HepG2 (cell line): ENCODE results near the gene FNDC10. TPM values are rescaled to one million over a fixed set of nuclear protein-coding genes. Genes with fewer than 3 reads are reported as not detected.
A peak's percentile ranks its signal among the peaks of the same experiment; 100 is the strongest.

Experiments
- ATAC-seq: fragments of 200-7000 bp; cut with Tn5 transposase; 3 replicates; pipeline ENCODE4 v1.9.1; 2020; ENCODE audit warnings: mild to moderate bottlenecking, moderate library complexity
- BruUV-seq: library from RNA; stranded (reverse); fragments of 400-500 nt; replicated peaks from 2 replicates; lab custom pipeline; 2021; lab: Mats Ljungman, UMichigan
- CTCF ChIA-PET: fragments of 300-600 bp; formaldehyde crosslinking; extraction: SDS; loops from one replicate; lab custom pipeline; 2021; ENCODE audit warnings: low total read pairs, inconsistent platforms, low intra/inter-chr PET ratio; lab: Yijun Ruan, JAX
- POLR2A ChIA-PET: fragments of 350-600 bp; sonication (Branson Sonifier 250); formaldehyde crosslinking; loops from one replicate; lab custom pipeline; 2020; ENCODE audit warnings: antibody characterized with exemption, inconsistent platforms; lab: Yijun Ruan, JAX
- DNase-seq: peaks from one replicate; pipeline ENCODE4 v3.0.0-alpha.2; 2015; ENCODE audit warnings: low spot score
- FAIRE-seq: peaks from 3 replicates; lab custom pipeline; 2011; peaks lifted over from hg19 to GRCh38; lab: Jason Lieb, UNC
- H2AFZ ChIP-seq: one replicate; pipeline ENCODE4 v1.6.1; 2011; ENCODE audit warnings: low read length, inconsistent platforms
- H3K27ac ChIP-seq: fragments of 300-600 bp; 3 replicates; pipeline ENCODE4 v1.8.0; 2011; ENCODE audit warnings: mixed run types, mild to moderate bottlenecking, mixed read lengths, low read length, inconsistent platforms; ENCODE audit not compliant: insufficient read depth; ENCODE audit errors: extremely low read length
- H3K27me3 ChIP-seq, 2 experiments: fragments of 200-600 bp in 1 of 2; 2 replicates in 1 of 2; 3 replicates in 1 of 2; pipeline versions ENCODE4 v1.6.0 to v1.8.0; 2011; ENCODE audit warnings: low read length in 2 of 2, mild to moderate bottlenecking in 2 of 2, moderate library complexity in 2 of 2, inconsistent platforms in 1 of 2; ENCODE audit not compliant: insufficient read depth in 2 of 2, control insufficient read depth in 1 of 2
- H3K36me3 ChIP-seq, 2 experiments: fragments of 200-600 bp in 1 of 2; replicated peaks in 1 of 2; 2 replicates in 1 of 2; 3 replicates in 1 of 2; pipeline versions ENCODE4 v1.5.1 to v1.8.0; 2011; ENCODE audit warnings: low read length in 2 of 2, inconsistent platforms in 1 of 2; ENCODE audit not compliant: insufficient read depth in 2 of 2, control insufficient read depth in 1 of 2
- H3K4me1 ChIP-seq: 2 replicates; pipeline ENCODE4 v1.5.1; 2012; ENCODE audit warnings: low read length, inconsistent platforms; ENCODE audit not compliant: insufficient read depth
- H3K4me2 ChIP-seq: 2 replicates; pipeline ENCODE4 v1.6.0; 2011; ENCODE audit warnings: low read depth, low read length, inconsistent platforms
- H3K4me3 ChIP-seq, 3 experiments: fragments of 200-600 bp in 1 of 3; sonication (generic), shearing (Covaris generic) in 1 of 3; replicated peaks in 1 of 3; 2 replicates each; pipeline ENCODE4 v1.5.1; 2011 to 2016; ENCODE audit warnings: low read length in 3 of 3, inconsistent platforms in 2 of 3, low read depth in 2 of 3, mild to moderate bottlenecking in 2 of 3, control low read depth in 1 of 3, mixed read lengths in 1 of 3; ENCODE audit not compliant: insufficient read depth in 1 of 3
- H3K79me2 ChIP-seq: one replicate; pipeline ENCODE4 v1.6.1; 2011; ENCODE audit warnings: low read length, inconsistent platforms; ENCODE audit not compliant: insufficient read depth
- H3K9ac ChIP-seq: 2 replicates; pipeline ENCODE4 v1.6.0; 2011; ENCODE audit warnings: mild to moderate bottlenecking, low read depth, low read length, inconsistent platforms; ENCODE audit not compliant: insufficient read depth
- H3K9me3 ChIP-seq: 2 replicates; pipeline ENCODE4 v1.5.1; 2012; ENCODE audit warnings: mild to moderate bottlenecking, low read length
- H4K20me1 ChIP-seq: 2 replicates; pipeline ENCODE4 v1.6.0; 2011; ENCODE audit warnings: inconsistent platforms, mild to moderate bottlenecking, low read length, moderate library complexity; ENCODE audit not compliant: insufficient read depth
- AGO2 ChIP-seq: fragments of 200-400 bp; formaldehyde crosslinking; optimal IDR thresholded peaks from 2 replicates; pipeline ENCODE3; 2017; ENCODE audit warnings: mild to moderate bottlenecking, low read depth, low read length, moderate library complexity
- ASH2L ChIP-seq: fragments of 300-600, 200-600 bp; sonication (generic); IDR thresholded peaks from 2 replicates; pipeline ENCODE4 v1.7.0; 2017; ENCODE audit warnings: low read depth, mild to moderate bottlenecking, moderate library complexity, mixed read lengths, low read length; ENCODE audit not compliant: insufficient read length
- ETV5 ChIP-seq: IDR thresholded peaks from 2 replicates; pipeline ENCODE4 v1.6.1; 2018; ENCODE audit warnings: missing biosample characterization, missing genetic modification reagents, inconsistent platforms, borderline replicate concordance
- FIP1L1 ChIP-seq: fragments of 200-400 bp; formaldehyde crosslinking; IDR thresholded peaks from 2 replicates; pipeline ENCODE4 v1.6.1; 2018; ENCODE audit warnings: low read depth, mild to moderate bottlenecking, low read length, moderate library complexity, borderline replicate concordance; ENCODE audit not compliant: insufficient read depth
- HNF1B ChIP-seq: sonication (generic); formaldehyde crosslinking; IDR thresholded peaks from 2 replicates; pipeline ENCODE4 v1.5.1; 2020; ENCODE audit warnings: mild to moderate bottlenecking, moderate library complexity, missing genetic modification reagents
- KAT7 ChIP-seq: IDR thresholded peaks from 2 replicates; pipeline ENCODE4 v1.6.1; 2018; ENCODE audit warnings: borderline replicate concordance, missing compliant biosample characterization
- KDM5A ChIP-seq: fragments of 200-600 bp; sonication (generic); IDR thresholded peaks from 2 replicates; pipeline ENCODE4 v1.7.0; 2018; ENCODE audit warnings: antibody characterized with exemption, mild to moderate bottlenecking, low read length, borderline replicate concordance
- KDM5B ChIP-seq: sonication (generic); formaldehyde crosslinking; IDR thresholded peaks from 2 replicates; pipeline ENCODE4 v1.4.0; 2020; ENCODE audit warnings: missing genetic modification reagents, mild to moderate bottlenecking, borderline replicate concordance
- KLF13 ChIP-seq: sonication (generic); formaldehyde crosslinking; IDR thresholded peaks from 2 replicates; pipeline ENCODE4 v1.4.0; 2020; ENCODE audit warnings: mild to moderate bottlenecking, missing genetic modification reagents
- KMT2A ChIP-seq: sonication (generic); formaldehyde crosslinking; IDR thresholded peaks from 2 replicates; pipeline ENCODE4 v1.4.0; 2020; ENCODE audit warnings: missing genetic modification reagents
- NCOA1 ChIP-seq: sonication (generic); formaldehyde crosslinking; IDR thresholded peaks from 2 replicates; pipeline ENCODE4 v1.9.0; 2021; ENCODE audit warnings: missing genetic modification reagents
- POLR2AphosphoS5 ChIP-seq: IDR thresholded peaks from 2 replicates; pipeline ENCODE4 v1.6.1; 2012; ENCODE audit warnings: low read depth, low read length
- PTBP1 ChIP-seq: fragments of 200-400 bp; formaldehyde crosslinking; IDR thresholded peaks from 2 replicates; pipeline ENCODE4 v1.6.1; 2018; ENCODE audit warnings: low read length, low read depth; ENCODE audit not compliant: poor library complexity, severe bottlenecking
- SP140L ChIP-seq: sonication (generic); formaldehyde crosslinking; IDR thresholded peaks from 2 replicates; pipeline ENCODE4 v1.4.0; 2020; ENCODE audit warnings: missing genetic modification reagents, borderline replicate concordance
- TFDP2 ChIP-seq: sonication (generic); formaldehyde crosslinking; IDR thresholded peaks from 2 replicates; pipeline ENCODE4 v1.4.0; 2020; ENCODE audit warnings: missing genetic modification reagents
- ZNF501 ChIP-seq: sonication (generic); formaldehyde crosslinking; IDR thresholded peaks from 2 replicates; pipeline ENCODE4 v1.5.1; 2020; ENCODE audit warnings: mild to moderate bottlenecking, moderate library complexity, missing genetic modification reagents
- ZNF713 ChIP-seq: sonication (generic); formaldehyde crosslinking; IDR thresholded peaks from 2 replicates; pipeline ENCODE4 v1.4.0; 2020; ENCODE audit warnings: mild to moderate bottlenecking, missing genetic modification reagents
- ZNF781 ChIP-seq: sonication (generic); formaldehyde crosslinking; IDR thresholded peaks from 2 replicates; pipeline ENCODE4 v1.5.1; 2020; ENCODE audit warnings: borderline replicate concordance, mild to moderate bottlenecking, missing genetic modification reagents; ENCODE audit errors: not compliant biosample characterization
- ZNF800 ChIP-seq: sonication (generic); formaldehyde crosslinking; IDR thresholded peaks from 2 replicates; pipeline ENCODE4 v1.4.0; 2020; ENCODE audit warnings: missing genetic modification reagents
- WGBS: methylation state at CpG from one replicate; pipeline ENCODE4 v1.1.6; 2017; ENCODE audit warnings: low lambda C conversion rate; 5-methylcytosine and 5-hydroxymethylcytosine counted together
- in situ Hi-C: cut with HindIII; loops from 2 replicates; pipeline ENCODE4 v1.10.0; 2017; ENCODE audit warnings: low pct_unique_long_range_greater_than_20kb; ENCODE audit not compliant: extremely low pct_ligation_motif_present
- intact Hi-C: fragments of 100-400 bp; cut with micrococcal nuclease; formaldehyde crosslinking; loops from one replicate; pipeline ENCODE4 v1.10.0; 2022; ENCODE audit not compliant: unreplicated experiment
- polyA plus RNA-seq, 8 experiments: library from polyadenylated mRNA; depleted of rRNA in 3 of 8; stranded (reverse) in 7 of 8; unstranded in 1 of 8; fragments of >200 nt; fragmentation: Illumina TruSeq in 4 of 8; extraction: Trizol in 4 of 8; gene quantifications; 2 replicates each; pipeline versions ENCODE4 v1.2.1 to v1.2.3, GENCODE V29; 2011 to 2016; ENCODE audit warnings: low read depth in 4 of 8, missing spikeins in 1 of 8, mixed read lengths in 1 of 8; ENCODE audit not compliant: insufficient read depth in 1 of 8
- total RNA-seq, 5 experiments: library from RNA; depleted of rRNA; stranded (reverse); fragments of >200 nt; fragmentation: Illumina TruSeq; extraction: Trizol; gene quantifications; 2 replicates each; pipeline ENCODE4 v1.2.3, GENCODE V29; 2016; ENCODE audit warnings: low read depth in 1 of 5

Gene FNDC10
- total and polyA plus RNA-seq, 2 of the 13 experiments (the other 11 are each of a cell fraction or from before 2014, with no cell fraction given), result 2.2 to 2.5 TPM

GRCh38 chr1:1614954-1615255 is 15.0 kb upstream of the FNDC10 start:
- H4K20me1 ChIP-seq, result peaks cover 8% of the 10 kb centered on the region; the same call in 1 of the 2 replicates
- H3K79me2 ChIP-seq, result peaks cover 18% of the 10 kb centered on the region
- intact Hi-C loops (loop anchor here (5.0 kb wide), 1 partner anchor 38 kb away; no protein-coding TSS in a partner anchor), in situ Hi-C loops (loop anchor here (5.0 kb wide), 1 partner anchor 38 kb away; no protein-coding TSS in a partner anchor)
- peak overlapping the region; percentile 99 for H3K27ac ChIP-seq
- H3K9ac ChIP-seq, result peak overlapping the region; percentile 100
- peak overlapping the region; percentile 90 to 100 (median 98) for H3K4me3 ChIP-seq
- BruUV-seq, result no TSS peak
- no peak overlapping the region for H2AFZ ChIP-seq
- no peaks in the 10 kb centered on the region; a peak in 2 of 5 replicates for H3K27me3 ChIP-seq
- 2% methylated on average over 15 of the region's 23 CpGs for WGBS
- peak overlapping the region; percentile 82 for H3K4me2 ChIP-seq
- ATAC-seq (no peak), DNase-seq (no peak), FAIRE-seq (no peak)
- ChIA-PET POLR2A (interaction anchor here (0.7 to 3.3 kb wide), 9 partner anchors 11 to 167 kb away, joined by 3 to 29 read pairs (median 4); partner anchors contain the start of gene ATAD3A), CTCF (no interaction called here)
- H3K9me3 ChIP-seq, result no peaks in the 10 kb centered on the region
- H3K4me1 ChIP-seq, result peaks cover 46% of the 10 kb centered on the region
- peaks cover 1 to 14% of the 10 kb centered on the region in 2 experiments; a peak in 2 of 5 replicates for H3K36me3 ChIP-seq
- TF ChIP-seq POLR2AphosphoS5 (no peak), KLF13 (CRISPR knock-in tag) (no peak), KMT2A (peak; percentile 45), HNF1B (CRISPR knock-in tag) (0 out of 2 replicates have a peak, but pooled peaks have one; percentile 50), SP140L (CRISPR knock-in tag) (0 out of 2 replicates have a peak, but pooled peaks have one; percentile 8), ASH2L (peak; percentile 11), ZNF501 (CRISPR knock-in tag) (peak; percentile 87), PTBP1 (peak; percentile 6), KDM5A (0 out of 2 replicates have a peak, but pooled peaks have one; percentile 5), KDM5B (0 out of 2 replicates have a peak, but pooled peaks have one; percentile 7), ZNF781 (CRISPR knock-in tag) (no peak), AGO2 (peak; percentile 1), NCOA1 (CRISPR knock-in tag) (peak; percentile 7; the same call in 1 of the 2 replicates), TFDP2 (CRISPR knock-in tag) (0 out of 2 replicates have a peak, but pooled peaks have one; percentile 15), ETV5 (CRISPR knock-in tag) (no peak), ZNF713 (CRISPR knock-in tag) (0 out of 2 replicates have a peak, but pooled peaks have one; percentile 11), FIP1L1 (0 out of 2 replicates have a peak, but pooled peaks have one; percentile 52), ZNF800 (CRISPR knock-in tag) (0 out of 2 replicates have a peak, but pooled peaks have one; percentile 8), KAT7 (CRISPR knock-in tag) (0 out of 2 replicates have a peak, but pooled peaks have one; percentile 0)
